Bronchial epithelial cell (primary cell): ENCODE data around the gene VPS11. TPM values are rescaled to one million over a fixed set of nuclear protein-coding genes. Genes with fewer than 3 reads are reported as not detected.

Source experiments
- DNase-seq: peaks from one replicate; pipeline ENCODE4 v3.0.0-alpha.2; 2010; ENCODE audit warnings: low read depth
- FAIRE-seq: peaks from 2 replicates; lab custom pipeline; 2011; peaks lifted over from hg19 to GRCh38; lab: Jason Lieb, UNC
- H3K27me3 ChIP-seq: 2 replicates; pipeline ENCODE4 v1.5.1; 2011; ENCODE audit warnings: low read length; ENCODE audit not compliant: control insufficient read depth, insufficient read depth
- H3K36me3 ChIP-seq: 2 replicates; pipeline ENCODE4 v1.5.1; 2011; ENCODE audit warnings: low read length; ENCODE audit not compliant: control insufficient read depth, insufficient read depth
- H3K4me3 ChIP-seq: 2 replicates; pipeline ENCODE4 v1.5.1; 2011; ENCODE audit warnings: mild to moderate bottlenecking, low read depth, low read length, control low read depth
- CTCF ChIP-seq: IDR thresholded peaks from 2 replicates; pipeline ENCODE4 v1.5.1; 2011; ENCODE audit warnings: mild to moderate bottlenecking, moderate library complexity, low read length, control low read depth, inconsistent platforms; ENCODE audit not compliant: insufficient read depth, severe bottlenecking
- total RNA-seq: library from RNA; depleted of rRNA; stranded (reverse); fragments of >200 nt; gene quantifications from 2 replicates; pipeline ENCODE4 v1.2.1, GENCODE V29; 2014

The VPS11 gene
- total RNA-seq, 1 donor from 2014 or later: 24.5 TPM

- DNase-seq: no peak
- Histone ChIP-seq H3K4me3 (no peak overlapping the region), H3K36me3 (peaks cover 35% of the 10 kb centered on the region), H3K27me3 (no peaks in the 10 kb centered on the region)
- no peak for FAIRE-seq
- no peak for TF ChIP-seq CTCF
Measured at GRCh38 chr11:119130662-119131061, 63.0 kb downstream of the VPS11 start.

Other genes with a start within 250 kb of the VPS11 start
- gene CXCR5, start 183.9 kb upstream of the VPS11 start, total RNA-seq: not detected in 2 replicates
- gene BCL9L, start 141.9 kb upstream of the VPS11 start, total RNA-seq: 22.6 and 38.5 TPM in 2 replicates
- 0.13 TPM in 1 of 2 replicates, not detected in the other for gene UPK2, start 111.5 kb upstream of the VPS11 start, total RNA-seq
- not detected in 2 replicates for gene FOXR1, start 96.1 kb upstream of the VPS11 start, total RNA-seq
- 21.3 and 22.5 TPM in 2 replicates for gene CENATAC, start 69.7 kb upstream of the VPS11 start, total RNA-seq
- 529 and 1,126 TPM in 2 replicates for gene RPS25, start 49.5 kb upstream of the VPS11 start, total RNA-seq
- 115 and 123 TPM in 2 replicates for gene TRAPPC4, start 49.1 kb upstream of the VPS11 start, total RNA-seq
- gene SLC37A4, start 36.9 kb upstream of the VPS11 start, total RNA-seq: 9.9 and 11.6 TPM in 2 replicates
- 292 and 301 TPM in 2 replicates for gene HYOU1, start 10.6 kb upstream of the VPS11 start, total RNA-seq
- gene HMBS, start 17.1 kb downstream of the VPS11 start, total RNA-seq: 6.3 and 10.0 TPM in 2 replicates
- gene DPAGT1, start 34.0 kb downstream of the VPS11 start, total RNA-seq: 9.5 and 12.1 TPM in 2 replicates
- gene C2CD2L, start 39.5 kb downstream of the VPS11 start, total RNA-seq: 1.3 and 2.3 TPM in 2 replicates
- 12.4 TPM in 2 replicates for gene HINFP, start 53.8 kb downstream of the VPS11 start, total RNA-seq
- under 0.01 and 0.13 TPM in 2 replicates for gene ABCG4, start 81.2 kb downstream of the VPS11 start, total RNA-seq
- 13.7 and 44.8 TPM in 2 replicates for gene NLRX1, start 100.9 kb downstream of the VPS11 start, total RNA-seq
- 0.13 TPM in 1 of 2 replicates, not detected in the other for gene NHERF4, start 117.7 kb downstream of the VPS11 start, total RNA-seq
- gene CBL, start 138.5 kb downstream of the VPS11 start, total RNA-seq: 5.5 and 6.4 TPM in 2 replicates
- gene MCAM, start 249.3 kb downstream of the VPS11 start, total RNA-seq: 25.7 and 36.3 TPM in 2 replicates